Measurements from ENCODE around the gene WDR7.

The WDR7 gene

GRCh38 chr18:57015451-57015850, 364.3 kb downstream of the WDR7 start:
- no peak overlapping the region for H4K8ac ChIP-seq (ENCODE audit: low read depth, low read length)
- no peak overlapping the region for H3K4me2 ChIP-seq (ENCODE audit: low read length)
- no peak overlapping the region for H3K27ac ChIP-seq (ENCODE audit: low read depth, low read length)
- no CpG with 5 or more reads among the region's 7 CpGs for WGBS (ENCODE audit: extremely low coverage, insufficient coverage, low lambda C conversion rate)
- no peak overlapping the region for H4K5ac ChIP-seq (ENCODE audit: low read length)
- no peaks in the 10 kb centered on the region for H3K27me3 ChIP-seq (ENCODE audit: insufficient read depth, low read length, poor library complexity)
- H3K79me2 ChIP-seq (ENCODE audit: control insufficient read depth, insufficient read depth, low read length), result no peaks in the 10 kb centered on the region
- H3K79me1 ChIP-seq (ENCODE audit: low read length), result no peaks in the 10 kb centered on the region
- no peak overlapping the region for H3K23ac ChIP-seq (ENCODE audit: low read length)
- H2BK120ac ChIP-seq (ENCODE audit: low read depth, low read length), result no peak overlapping the region
- H3K4me3 ChIP-seq (ENCODE audit: low read length), result no peak overlapping the region
- DNase-seq, result no peak
- no peak overlapping the region for H2AK5ac ChIP-seq (ENCODE audit: low read length)
- H3K36me3 ChIP-seq (ENCODE audit: control insufficient read depth, insufficient read depth, low read length), result no peaks in the 10 kb centered on the region
- no peak overlapping the region for H2BK5ac ChIP-seq (ENCODE audit: low read length)
- no peak overlapping the region for H3K18ac ChIP-seq (ENCODE audit: low read length)
- no peak overlapping the region for H3K9ac ChIP-seq (ENCODE audit: low read length)
- no peak overlapping the region for H3K4ac ChIP-seq (ENCODE audit: low read depth, low read length)
- H3K4me1 ChIP-seq (ENCODE audit: control insufficient read depth, low read depth, low read length), result no peaks in the 10 kb centered on the region
- H2BK15ac ChIP-seq (replicated peaks; ENCODE audit: low read depth), result no peak overlapping the region
- no peak overlapping the region for H3K56ac ChIP-seq (ENCODE audit: low read length)

GRCh38 chr18:57018845-57019244, 367.7 kb downstream of the WDR7 start:
- no peak for DNase-seq
- no peak overlapping the region for H3K4me3 ChIP-seq (ENCODE audit: low read length)
- no CpG with 5 or more reads among the region's 3 CpGs for WGBS (ENCODE audit: extremely low coverage, insufficient coverage, low lambda C conversion rate)

GRCh38 chr18:57022716-57023115, 371.6 kb downstream of the WDR7 start:
- no peak overlapping the region for H2BK120ac ChIP-seq (ENCODE audit: low read depth, low read length)
- no peak overlapping the region for H4K5ac ChIP-seq (ENCODE audit: low read length)
- no peak overlapping the region for H3K18ac ChIP-seq (ENCODE audit: low read length)
- no peak overlapping the region for H2AK5ac ChIP-seq (ENCODE audit: low read length)
- no peak overlapping the region for H4K8ac ChIP-seq (ENCODE audit: low read depth, low read length)
- no peaks in the 10 kb centered on the region for H3K27me3 ChIP-seq (ENCODE audit: insufficient read depth, low read length, poor library complexity)
- DNase-seq, result no peak
- no peak overlapping the region for H2BK5ac ChIP-seq (ENCODE audit: low read length)
- no peaks in the 10 kb centered on the region for H3K79me2 ChIP-seq (ENCODE audit: control insufficient read depth, insufficient read depth, low read length)
- no peak overlapping the region for H3K27ac ChIP-seq (ENCODE audit: low read depth, low read length)
- H3K4me3 ChIP-seq (ENCODE audit: low read length), result no peak overlapping the region
- H3K4me1 ChIP-seq (ENCODE audit: control insufficient read depth, low read depth, low read length), result no peaks in the 10 kb centered on the region
- no peak overlapping the region for H3K4ac ChIP-seq (ENCODE audit: low read depth, low read length)
- WGBS (ENCODE audit: extremely low coverage, insufficient coverage, low lambda C conversion rate), result no CpG with 5 or more reads among the region's 4 CpGs
- no peak overlapping the region for H3K23ac ChIP-seq (ENCODE audit: low read length)
- H3K9ac ChIP-seq (ENCODE audit: low read length), result no peak overlapping the region
- no peaks in the 10 kb centered on the region for H3K36me3 ChIP-seq (ENCODE audit: control insufficient read depth, insufficient read depth, low read length)
- H3K4me2 ChIP-seq (ENCODE audit: low read length), result no peak overlapping the region
- no peak overlapping the region for H2BK15ac ChIP-seq (replicated peaks; ENCODE audit: low read depth)
- no peaks in the 10 kb centered on the region for H3K79me1 ChIP-seq (ENCODE audit: low read length)
- H3K56ac ChIP-seq (ENCODE audit: low read length), result no peak overlapping the region

More at GRCh38 chr18:57018845-57019244, 367.7 kb downstream of the WDR7 start:
- Histone ChIP-seq H3K4me1 (ENCODE audit: control insufficient read depth, low read depth, low read length) (no peaks in the 10 kb centered on the region), H2BK120ac (ENCODE audit: low read depth, low read length) (no peak overlapping the region), H4K5ac (ENCODE audit: low read length) (no peak overlapping the region), H3K27ac (ENCODE audit: low read depth, low read length) (no peak overlapping the region), H3K4me2 (ENCODE audit: low read length) (no peak overlapping the region), H2BK15ac (replicated peaks; ENCODE audit: low read depth) (no peak overlapping the region), H3K27me3 (ENCODE audit: insufficient read depth, low read length, poor library complexity) (no peaks in the 10 kb centered on the region), H3K56ac (ENCODE audit: low read length) (no peak overlapping the region), H4K8ac (ENCODE audit: low read depth, low read length) (no peak overlapping the region), H3K9ac (ENCODE audit: low read length) (no peak overlapping the region), H3K18ac (ENCODE audit: low read length) (no peak overlapping the region), H3K4ac (ENCODE audit: low read depth, low read length) (no peak overlapping the region), H3K36me3 (ENCODE audit: control insufficient read depth, insufficient read depth, low read length) (no peaks in the 10 kb centered on the region), H2BK5ac (ENCODE audit: low read length) (no peak overlapping the region), H3K79me2 (ENCODE audit: control insufficient read depth, insufficient read depth, low read length) (no peaks in the 10 kb centered on the region), H3K23ac (ENCODE audit: low read length) (no peak overlapping the region), H3K79me1 (ENCODE audit: low read length) (no peaks in the 10 kb centered on the region), H2AK5ac (ENCODE audit: low read length) (no peak overlapping the region)

- H3K23ac ChIP-seq (ENCODE audit: low read length), result no peak overlapping the region
- H3K4me2 ChIP-seq (ENCODE audit: low read length), result no peak overlapping the region
- no peaks in the 10 kb centered on the region for H3K36me3 ChIP-seq (ENCODE audit: control insufficient read depth, insufficient read depth, low read length)
- no peak overlapping the region for H3K9ac ChIP-seq (ENCODE audit: low read length)
- H3K27me3 ChIP-seq (ENCODE audit: insufficient read depth, low read length, poor library complexity), result no peaks in the 10 kb centered on the region
- no peak for DNase-seq
- H3K4me3 ChIP-seq (ENCODE audit: low read length), result no peak overlapping the region
- no peak overlapping the region for H2BK15ac ChIP-seq (replicated peaks; ENCODE audit: low read depth)
- no peak overlapping the region for H4K8ac ChIP-seq (ENCODE audit: low read depth, low read length)
- no peaks in the 10 kb centered on the region for H3K79me2 ChIP-seq (ENCODE audit: control insufficient read depth, insufficient read depth, low read length)
- H2BK5ac ChIP-seq (ENCODE audit: low read length), result no peak overlapping the region
- H3K4ac ChIP-seq (ENCODE audit: low read depth, low read length), result no peak overlapping the region
- no peak overlapping the region for H3K56ac ChIP-seq (ENCODE audit: low read length)
- H3K4me1 ChIP-seq (ENCODE audit: control insufficient read depth, low read depth, low read length), result no peaks in the 10 kb centered on the region
- no peak overlapping the region for H3K27ac ChIP-seq (ENCODE audit: low read depth, low read length)
- H2AK5ac ChIP-seq (ENCODE audit: low read length), result no peak overlapping the region
- no peak overlapping the region for H2BK120ac ChIP-seq (ENCODE audit: low read depth, low read length)
- H4K5ac ChIP-seq (ENCODE audit: low read length), result no peak overlapping the region
- WGBS (ENCODE audit: extremely low coverage, insufficient coverage, low lambda C conversion rate), result no CpG with 5 or more reads among the region's 3 CpGs
- no peak overlapping the region for H3K18ac ChIP-seq (ENCODE audit: low read length)
- H3K79me1 ChIP-seq (ENCODE audit: low read length), result no peaks in the 10 kb centered on the region
These were observed 372.2 kb downstream of the WDR7 start for GRCh38 chr18:57023275-57023882.

- no peak overlapping the region for H3K18ac ChIP-seq (ENCODE audit: low read length)
- no peaks in the 10 kb centered on the region for H3K79me2 ChIP-seq (ENCODE audit: control insufficient read depth, insufficient read depth, low read length)
- H4K5ac ChIP-seq (ENCODE audit: low read length), result no peak overlapping the region
- H3K23ac ChIP-seq (ENCODE audit: low read length), result no peak overlapping the region
- H2AK5ac ChIP-seq (ENCODE audit: low read length), result no peak overlapping the region
- no peaks in the 10 kb centered on the region for H3K27me3 ChIP-seq (ENCODE audit: insufficient read depth, low read length, poor library complexity)
- no peak overlapping the region for H3K4me3 ChIP-seq (ENCODE audit: low read length)
- H3K4ac ChIP-seq (ENCODE audit: low read depth, low read length), result no peak overlapping the region
- H3K4me2 ChIP-seq (ENCODE audit: low read length), result no peak overlapping the region
- no peak for DNase-seq
- no peak overlapping the region for H3K27ac ChIP-seq (ENCODE audit: low read depth, low read length)
- no peak overlapping the region for H3K56ac ChIP-seq (ENCODE audit: low read length)
- no peak overlapping the region for H2BK5ac ChIP-seq (ENCODE audit: low read length)
- no peak overlapping the region for H2BK15ac ChIP-seq (replicated peaks; ENCODE audit: low read depth)
- H4K8ac ChIP-seq (ENCODE audit: low read depth, low read length), result no peak overlapping the region
- H3K79me1 ChIP-seq (ENCODE audit: low read length), result no peaks in the 10 kb centered on the region
- H3K36me3 ChIP-seq (ENCODE audit: control insufficient read depth, insufficient read depth, low read length), result no peaks in the 10 kb centered on the region
- no peak overlapping the region for H3K9ac ChIP-seq (ENCODE audit: low read length)
- H2BK120ac ChIP-seq (ENCODE audit: low read depth, low read length), result no peak overlapping the region
- no CpG with 5 or more reads among the region's 4 CpGs for WGBS (ENCODE audit: extremely low coverage, insufficient coverage, low lambda C conversion rate)
- no peaks in the 10 kb centered on the region for H3K4me1 ChIP-seq (ENCODE audit: control insufficient read depth, low read depth, low read length)
These were observed 374.4 kb downstream of the WDR7 start for GRCh38 chr18:57025540-57025939.

GRCh38 chr18:57026316-57026715, 375.2 kb downstream of the WDR7 start:
- WGBS (ENCODE audit: extremely low coverage, insufficient coverage, low lambda C conversion rate), result no CpG with 5 or more reads among the region's 2 CpGs
- no peak for DNase-seq

More at GRCh38 chr18:57026316-57026715, 375.2 kb downstream of the WDR7 start:
- no peak overlapping the region for H3K4me3 ChIP-seq (ENCODE audit: low read length)
- no peak overlapping the region for H3K27ac ChIP-seq (ENCODE audit: low read depth, low read length)
- H3K4me2 ChIP-seq (ENCODE audit: low read length), result no peak overlapping the region
- H2BK5ac ChIP-seq (ENCODE audit: low read length), result no peak overlapping the region
- no peak overlapping the region for H4K8ac ChIP-seq (ENCODE audit: low read depth, low read length)
- H3K18ac ChIP-seq (ENCODE audit: low read length), result no peak overlapping the region
- H3K4ac ChIP-seq (ENCODE audit: low read depth, low read length), result no peak overlapping the region
- H4K5ac ChIP-seq (ENCODE audit: low read length), result no peak overlapping the region
- H2AK5ac ChIP-seq (ENCODE audit: low read length), result no peak overlapping the region
- H3K27me3 ChIP-seq (ENCODE audit: insufficient read depth, low read length, poor library complexity), result no peaks in the 10 kb centered on the region
- H3K79me2 ChIP-seq (ENCODE audit: control insufficient read depth, insufficient read depth, low read length), result no peaks in the 10 kb centered on the region
- H3K36me3 ChIP-seq (ENCODE audit: control insufficient read depth, insufficient read depth, low read length), result no peaks in the 10 kb centered on the region
- H2BK120ac ChIP-seq (ENCODE audit: low read depth, low read length), result no peak overlapping the region
- H3K23ac ChIP-seq (ENCODE audit: low read length), result no peak overlapping the region
- no peak overlapping the region for H2BK15ac ChIP-seq (replicated peaks; ENCODE audit: low read depth)
- no peaks in the 10 kb centered on the region for H3K79me1 ChIP-seq (ENCODE audit: low read length)
- H3K9ac ChIP-seq (ENCODE audit: low read length), result no peak overlapping the region
- no peaks in the 10 kb centered on the region for H3K4me1 ChIP-seq (ENCODE audit: control insufficient read depth, low read depth, low read length)
- no peak overlapping the region for H3K56ac ChIP-seq (ENCODE audit: low read length)

Data from mesendoderm (in vitro differentiated cells).